ENCODE measurements around the gene MORC4.

- TF ChIP-seq CTCF (IDR thresholded peaks at IDR 0.05) (no peak), POLR2A (IDR thresholded peaks at IDR 0.05) (no peak)
Measured at GRCh38 chrX:106980952-106981626, 18.9 kb downstream of the MORC4 start.

Data from body of pancreas (tissue), 4 donors.